ENCODE data around the gene ALDH3B2. TPM values are rescaled to one million over a fixed set of nuclear protein-coding genes. Genes with fewer than 3 reads are reported as not detected.

ALDH3B2 gene
- total RNA-seq, 1 donor from 2014 or later = 0.67 TPM

- no peak for TF ChIP-seq CTCF (IDR thresholded peaks at IDR 0.05; ENCODE audit: unreplicated experiment)
- H3K4me3 Mint-ChIP-seq (ENCODE audit: low read depth) = no peak overlapping the region
- H3K9me3 Mint-ChIP-seq (ENCODE audit: low read depth) = no peaks in the 10 kb centered on the region
- peaks cover 7% of the 10 kb centered on the region for H3K4me1 Mint-ChIP-seq (ENCODE audit: low read depth)
- no peak for DNase-seq (ENCODE audit: low spot score, unreplicated experiment)
- H3K27ac Mint-ChIP-seq = no peak overlapping the region
- no peaks in the 10 kb centered on the region for H3K36me3 Mint-ChIP-seq (ENCODE audit: insufficient read depth)
- H3K27me3 Mint-ChIP-seq = no peaks in the 10 kb centered on the region
Measured at GRCh38 chr11:67634366-67635230, 39.8 kb downstream of the ALDH3B2 start.

DNA sequence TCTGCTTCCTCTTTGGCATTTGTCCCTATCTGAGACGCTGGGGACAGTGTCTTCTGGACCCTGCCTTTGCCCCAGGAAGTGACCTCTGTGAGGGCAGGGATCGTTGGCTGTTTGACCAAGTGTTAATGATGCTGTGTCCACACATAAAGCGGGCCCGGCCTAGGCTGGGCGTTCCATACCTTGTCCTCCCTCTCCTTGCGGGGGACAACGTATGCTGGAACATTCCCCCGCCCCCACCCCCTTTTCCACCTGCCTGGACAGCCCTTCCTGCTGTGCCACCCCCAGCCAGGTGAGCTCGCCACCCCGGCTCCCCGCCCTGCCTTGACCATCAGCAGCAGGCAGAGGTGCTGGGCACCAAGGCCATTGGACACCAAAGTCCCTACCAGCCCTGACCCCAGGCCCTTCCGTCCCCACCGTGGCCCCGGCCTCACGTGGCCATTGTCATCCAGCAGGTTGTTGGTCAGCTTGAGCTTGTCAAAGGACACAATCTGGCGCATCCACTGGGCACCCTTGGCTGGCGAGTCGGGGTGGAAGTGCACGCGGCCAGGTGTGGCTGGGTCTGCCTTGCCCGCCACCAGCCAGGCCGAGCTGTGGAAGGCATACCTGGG is 40.6 kb downstream of the ALDH3B2 start:
- no peak overlapping the region for H3K27ac Mint-ChIP-seq
- no peak overlapping the region for H3K4me3 Mint-ChIP-seq (ENCODE audit: low read depth)
- no peak for TF ChIP-seq CTCF (IDR thresholded peaks at IDR 0.05; ENCODE audit: unreplicated experiment)
- DNase-seq (ENCODE audit: low spot score, unreplicated experiment) = no peak
- H3K9me3 Mint-ChIP-seq (ENCODE audit: low read depth) = no peaks in the 10 kb centered on the region
- no peaks in the 10 kb centered on the region for H3K27me3 Mint-ChIP-seq
- H3K4me1 Mint-ChIP-seq (ENCODE audit: low read depth) = peaks cover 7% of the 10 kb centered on the region
- H3K36me3 Mint-ChIP-seq (ENCODE audit: insufficient read depth) = no peaks in the 10 kb centered on the region

- no peak for TF ChIP-seq CTCF (IDR thresholded peaks at IDR 0.05; ENCODE audit: unreplicated experiment)
- H3K27me3 Mint-ChIP-seq = no peaks in the 10 kb centered on the region
Measured at GRCh38 chr11:67632982-67633755, 41.3 kb downstream of the ALDH3B2 start.

DNA sequence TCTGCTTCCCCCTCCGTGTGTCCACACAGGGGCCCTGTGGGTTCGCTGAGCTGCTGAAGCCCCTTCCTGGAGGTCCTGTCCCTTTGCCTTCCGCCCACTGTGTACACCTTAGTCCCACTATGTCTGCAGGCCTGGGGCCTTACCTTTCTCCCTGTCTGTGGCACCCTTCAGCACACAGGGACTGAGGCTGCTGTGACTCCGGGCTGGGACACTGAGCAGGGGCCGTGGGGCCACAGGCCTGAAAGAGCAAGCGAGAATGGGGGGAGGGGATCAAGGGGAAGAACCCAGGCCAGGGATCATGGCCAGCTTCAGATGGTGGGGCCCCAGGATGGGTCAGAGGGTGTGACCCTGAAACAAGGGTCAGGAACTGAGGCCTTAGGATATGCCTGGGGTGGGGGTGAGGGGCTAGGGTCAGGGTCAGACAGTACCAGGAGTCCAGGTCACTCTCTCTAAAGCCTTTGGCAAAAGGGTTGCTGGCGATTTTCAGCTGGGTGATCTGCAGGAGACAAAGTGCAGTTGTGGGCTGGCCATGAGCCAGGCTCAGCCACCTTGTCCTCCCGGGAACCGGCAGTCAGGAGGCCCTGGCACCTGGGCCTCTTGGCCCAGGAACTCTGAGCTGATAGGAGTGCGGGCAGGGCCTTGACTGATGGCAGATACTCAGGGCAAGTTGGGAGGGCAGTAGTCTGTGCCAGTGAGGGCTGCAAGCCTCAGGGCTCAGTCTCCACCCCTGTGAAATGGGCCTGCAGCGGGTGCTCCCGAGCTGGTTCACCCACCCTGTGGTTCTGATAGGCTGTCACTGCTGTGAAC is 42.0 kb downstream of the ALDH3B2 start:
- no peak for TF ChIP-seq CTCF (IDR thresholded peaks at IDR 0.05; ENCODE audit: unreplicated experiment)
- H3K36me3 Mint-ChIP-seq (ENCODE audit: insufficient read depth) = no peaks in the 10 kb centered on the region
- no peaks in the 10 kb centered on the region for H3K27me3 Mint-ChIP-seq
- peak overlapping the region; percentile 53 for H3K4me3 Mint-ChIP-seq (ENCODE audit: low read depth)
- DNase-seq (ENCODE audit: low spot score, unreplicated experiment) = no peak
- peaks cover 7% of the 10 kb centered on the region for H3K4me1 Mint-ChIP-seq (ENCODE audit: low read depth)
- no peaks in the 10 kb centered on the region for H3K9me3 Mint-ChIP-seq (ENCODE audit: low read depth)
- H3K27ac Mint-ChIP-seq = no peak overlapping the region

More at GRCh38 chr11:67632982-67633755, 41.3 kb downstream of the ALDH3B2 start:
- no peak for DNase-seq (ENCODE audit: low spot score, unreplicated experiment)
- H3K36me3 Mint-ChIP-seq (ENCODE audit: insufficient read depth) = no peaks in the 10 kb centered on the region
- H3K27ac Mint-ChIP-seq = no peak overlapping the region
- peaks cover 7% of the 10 kb centered on the region for H3K4me1 Mint-ChIP-seq (ENCODE audit: low read depth)
- no peak overlapping the region for H3K4me3 Mint-ChIP-seq (ENCODE audit: low read depth)
- no peaks in the 10 kb centered on the region for H3K9me3 Mint-ChIP-seq (ENCODE audit: low read depth)

Measured in progenitor cell of endocrine pancreas (in vitro differentiated cells).